Astrocyte (in vitro differentiated cells and primary cell): ENCODE data around the gene ANKIB1. TPM values are rescaled to one million over a fixed set of nuclear protein-coding genes. Genes with fewer than 3 reads are reported as not detected.
"Not testable (repeated sequence)": the region's sequence is repeated elsewhere in the genome, so short reads cannot be mapped to it uniquely, and the experiment has no call there.

Experiments used
- DNase-seq: peaks from one replicate; pipeline ENCODE4 v3.0.0-alpha.2; 2010; ENCODE audit warnings: low read depth
- FAIRE-seq: peaks from 2 replicates; lab custom pipeline; 2011; peaks lifted over from hg19 to GRCh38; lab: Jason Lieb, UNC
- H2AFZ ChIP-seq: 2 replicates; pipeline ENCODE4 v1.6.0; 2012; ENCODE audit warnings: low read depth, low read length, inconsistent platforms
- H3K27ac ChIP-seq: 2 replicates; pipeline ENCODE4 v1.5.1; 2011; ENCODE audit warnings: low read depth, low read length, inconsistent platforms
- H3K27me3 ChIP-seq: 2 replicates; pipeline ENCODE4 v1.6.0; 2011; ENCODE audit warnings: low read length, inconsistent platforms; ENCODE audit not compliant: insufficient read depth
- H3K36me3 ChIP-seq: 2 replicates; pipeline ENCODE4 v1.5.1; 2011; ENCODE audit warnings: low read length, inconsistent platforms; ENCODE audit not compliant: insufficient read depth
- H3K4me1 ChIP-seq: 2 replicates; pipeline ENCODE4 v1.5.1; 2011; ENCODE audit warnings: low read length, inconsistent platforms; ENCODE audit not compliant: insufficient read depth
- H3K4me2 ChIP-seq: 2 replicates; pipeline ENCODE4 v1.6.0; 2012; ENCODE audit warnings: low read length, inconsistent platforms
- H3K4me3 ChIP-seq: 2 replicates; pipeline ENCODE4 v1.5.1; 2011; ENCODE audit warnings: low read depth, mild to moderate bottlenecking, low read length, inconsistent platforms; ENCODE audit not compliant: insufficient read depth
- H3K79me2 ChIP-seq: 2 replicates; pipeline ENCODE4 v1.6.0; 2012; ENCODE audit warnings: mild to moderate bottlenecking, low read length, inconsistent platforms; ENCODE audit not compliant: insufficient read depth
- H3K9ac ChIP-seq: 2 replicates; pipeline ENCODE4 v1.6.0; 2012; ENCODE audit warnings: mild to moderate bottlenecking, low read length, inconsistent platforms
- H3K9me3 ChIP-seq: 2 replicates; pipeline ENCODE4 v1.5.1; 2012; ENCODE audit warnings: low read depth, mild to moderate bottlenecking, low read length, inconsistent platforms; ENCODE audit not compliant: insufficient read depth
- H4K20me1 ChIP-seq: 2 replicates; pipeline ENCODE4 v1.6.0; 2012; ENCODE audit warnings: low read length, inconsistent platforms; ENCODE audit not compliant: insufficient read depth
- H3K27ac Mint-ChIP-seq: one replicate; pipeline ENCODE4 v1.8.0; 2021; ENCODE audit warnings: mild to moderate bottlenecking, mixed read lengths; ENCODE audit not compliant: unreplicated experiment
- H3K27me3 Mint-ChIP-seq: one replicate; pipeline ENCODE4 v1.8.0; 2021; ENCODE audit warnings: low read depth, mixed read lengths; ENCODE audit not compliant: unreplicated experiment
- H3K36me3 Mint-ChIP-seq: one replicate; pipeline ENCODE4 v1.8.0; 2021; ENCODE audit warnings: low read depth, mixed read lengths; ENCODE audit not compliant: unreplicated experiment
- H3K4me1 Mint-ChIP-seq: one replicate; pipeline ENCODE4 v1.8.0; 2021; ENCODE audit warnings: low read depth, mixed read lengths; ENCODE audit not compliant: unreplicated experiment
- H3K4me3 Mint-ChIP-seq: one replicate; pipeline ENCODE4 v1.8.0; 2021; ENCODE audit warnings: mild to moderate bottlenecking, moderate library complexity, mixed read lengths; ENCODE audit not compliant: unreplicated experiment
- H3K9me3 Mint-ChIP-seq: one replicate; pipeline ENCODE4 v1.8.0; 2021; ENCODE audit warnings: mild to moderate bottlenecking, mixed read lengths; ENCODE audit not compliant: unreplicated experiment
- CTCF ChIP-seq: IDR thresholded peaks from 2 replicates; pipeline ENCODE4 v1.5.1; 2011; ENCODE audit warnings: low read depth, mild to moderate bottlenecking, inconsistent platforms, low read length, moderate library complexity; ENCODE audit not compliant: insufficient read depth
- EZH2 ChIP-seq: IDR thresholded peaks from 2 replicates; pipeline ENCODE4 v1.6.1; 2012; ENCODE audit warnings: mild to moderate bottlenecking, low read length, inconsistent platforms; ENCODE audit not compliant: insufficient read depth
- total RNA-seq: library from RNA; stranded (reverse); gene quantifications from 2 replicates; pipeline ENCODE4 v1.2.1, GENCODE V29; 2021

The ANKIB1 gene
- total RNA-seq, 1 donor from 2014 or later = 83.3 TPM

DNA sequence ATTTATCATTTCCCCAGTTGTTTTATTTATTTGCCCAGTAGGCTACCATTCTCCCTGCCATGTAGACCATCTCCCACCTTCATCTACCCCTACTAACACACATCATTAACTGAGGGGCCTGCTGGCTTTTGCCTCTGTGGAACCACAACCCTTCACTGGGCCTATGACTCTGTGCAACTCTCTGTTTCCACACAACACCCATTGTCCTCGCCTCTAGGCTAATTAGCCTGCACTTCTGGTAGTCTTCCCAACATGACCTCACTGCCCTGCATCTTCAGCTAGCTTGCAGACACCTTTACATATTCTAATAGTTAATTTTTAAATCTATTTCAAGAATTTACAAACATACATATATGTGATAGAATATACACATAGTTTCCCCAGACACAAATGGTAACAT is 7.5 kb downstream of the ANKIB1 start:
- Histone ChIP-seq H3K4me2 (no peak overlapping the region), H3K4me3 (no peak overlapping the region), H3K27ac (no peak overlapping the region), H3K4me1 (peaks cover 7% of the 10 kb centered on the region), H2AFZ (no peak overlapping the region), H4K20me1 (peaks cover 68% of the 10 kb centered on the region), H3K79me2 (peaks cover 87% of the 10 kb centered on the region), H3K27me3 (no peaks in the 10 kb centered on the region), H3K9me3 (no peaks in the 10 kb centered on the region), H3K9ac (no peak overlapping the region), H3K36me3 (no peaks in the 10 kb centered on the region)
- DNase-seq (no peak), FAIRE-seq (no peak)
- peaks cover 7% of the 10 kb centered on the region for H3K9me3 Mint-ChIP-seq
- no peak overlapping the region for H3K4me3 Mint-ChIP-seq
- H3K4me1 Mint-ChIP-seq = peaks cover 27% of the 10 kb centered on the region
- H3K27ac Mint-ChIP-seq = no peak overlapping the region
- H3K36me3 Mint-ChIP-seq = peaks cover 8% of the 10 kb centered on the region
- no peak for TF ChIP-seq CTCF
- TF ChIP-seq EZH2 = no peak
- H3K27me3 Mint-ChIP-seq = no peaks in the 10 kb centered on the region

DNA sequence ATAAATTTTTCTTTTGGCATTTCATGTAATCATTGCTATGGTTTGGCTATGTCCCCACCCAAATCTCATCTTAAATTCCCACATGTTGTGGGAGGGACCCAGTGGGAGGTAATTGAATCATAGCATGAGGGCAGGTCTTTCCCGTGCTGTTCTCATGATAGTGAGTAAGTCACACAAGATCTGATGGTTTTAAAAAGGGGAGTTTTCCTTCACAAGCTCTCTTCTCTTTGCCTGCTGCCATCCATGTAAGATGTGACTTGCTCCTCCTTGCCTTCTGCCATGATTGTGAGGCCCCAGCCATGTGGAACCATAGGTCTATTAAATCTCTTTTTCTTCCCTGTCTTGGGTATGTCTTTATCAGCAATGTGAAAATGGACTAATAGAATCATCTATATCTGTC is 9.0 kb downstream of the ANKIB1 start:
- peak; percentile 63 for DNase-seq
- peak overlapping the region; percentile 76 for H3K4me2 ChIP-seq
- FAIRE-seq, H2AFZ ChIP-seq, H3K4me3 ChIP-seq, H3K27me3 Mint-ChIP-seq, H3K4me3 Mint-ChIP-seq, H3K4me1 ChIP-seq, H3K36me3 Mint-ChIP-seq, H3K36me3 ChIP-seq, H3K27me3 ChIP-seq, H3K9me3 Mint-ChIP-seq, H3K9me3 ChIP-seq: not testable (repeated sequence)
- H3K27ac ChIP-seq = peak overlapping the region; percentile 73
- H3K79me2 ChIP-seq = peaks cover 87% of the 10 kb centered on the region
- H4K20me1 ChIP-seq = peaks cover 69% of the 10 kb centered on the region
- peaks cover 27% of the 10 kb centered on the region for H3K4me1 Mint-ChIP-seq
- H3K9ac ChIP-seq = peak overlapping the region; percentile 40
- H3K27ac Mint-ChIP-seq = peak overlapping the region; percentile 91

DNA sequence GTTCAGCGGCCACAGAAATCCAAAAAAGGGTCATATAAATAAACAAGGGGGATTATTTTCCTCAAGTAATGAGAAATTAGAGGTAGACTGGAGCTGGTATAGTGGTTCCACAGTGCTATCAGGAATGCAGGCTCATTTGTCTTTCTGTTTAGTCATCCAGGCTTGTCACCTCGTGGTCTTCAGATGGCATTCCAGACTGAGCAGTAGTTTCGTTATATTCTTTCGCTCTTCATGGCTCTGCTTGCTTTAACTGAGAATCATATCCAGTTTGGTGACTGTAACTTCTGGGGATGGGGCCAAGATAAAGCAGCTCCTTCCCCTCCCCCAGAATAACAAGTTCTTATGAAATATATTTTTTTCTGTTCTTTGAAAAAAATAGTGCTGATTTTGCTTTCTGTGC is 9.5 kb downstream of the ANKIB1 start:
- no peaks in the 10 kb centered on the region for H3K9me3 ChIP-seq
- FAIRE-seq = peak; percentile 92
- peak overlapping the region; percentile 73 for H3K27ac ChIP-seq
- Mint-ChIP-seq H3K9me3 (peaks cover 7% of the 10 kb centered on the region), H3K27me3 (no peaks in the 10 kb centered on the region), H3K27ac (peak overlapping the region; percentile 91), H3K4me1 (peaks cover 32% of the 10 kb centered on the region), H3K36me3 (peaks cover 8% of the 10 kb centered on the region), H3K4me3 (no peak overlapping the region)
- DNase-seq = peak; percentile 97
- no peak overlapping the region for H3K4me3 ChIP-seq
- H3K4me1 ChIP-seq = peaks cover 14% of the 10 kb centered on the region
- H3K4me2 ChIP-seq = peak overlapping the region; percentile 76
- H4K20me1 ChIP-seq = peaks cover 74% of the 10 kb centered on the region
- peak overlapping the region; percentile 40 for H3K9ac ChIP-seq
- H3K27me3 ChIP-seq = no peaks in the 10 kb centered on the region
- H3K79me2 ChIP-seq = peaks cover 89% of the 10 kb centered on the region
- no peak for TF ChIP-seq CTCF
- no peak for TF ChIP-seq EZH2
- H3K36me3 ChIP-seq = no peaks in the 10 kb centered on the region
- no peak overlapping the region for H2AFZ ChIP-seq
